Measurements from ENCODE around the gene CPZ.

GRCh38 chr4:8556341-8557150 is 36.0 kb upstream of the CPZ start:
- TF ChIP-seq POLR2A (IDR thresholded peaks at IDR 0.05) (no peak), CTCF (IDR thresholded peaks at IDR 0.05) (no peak), POLR2AphosphoS5 (IDR thresholded peaks at IDR 0.05) (no peak)

All from suprapubic skin (tissue), 4 donors.